Astrocyte of the spinal cord (primary cell): ENCODE data around the gene SGK2.
A peak's percentile ranks its signal among the peaks of the same experiment; 100 is the strongest.
"Not testable (repeated sequence)": the region's sequence is repeated elsewhere in the genome, so short reads cannot be mapped to it uniquely, and the experiment has no call there.

Source experiments
- DNase-seq: peaks from one replicate; pipeline ENCODE4 v3.0.0; 2011; ENCODE audit warnings: low read depth, low spot score
- H3K4me3 ChIP-seq: 2 replicates; pipeline ENCODE4 v1.5.1; 2011; ENCODE audit warnings: low read depth, mild to moderate bottlenecking, low read length, moderate library complexity
- CTCF ChIP-seq: IDR thresholded peaks from 2 replicates; pipeline ENCODE4 v1.5.1; 2012; ENCODE audit warnings: low read depth, mild to moderate bottlenecking, low read length, inconsistent platforms
- in situ Hi-C: cut with HindIII; loops from 2 replicates; pipeline ENCODE4 v1.10.0; 2017; ENCODE audit warnings: low sequenced_read_pairs

The SGK2 gene

GRCh38 chr20:43586641-43587040 is 27.8 kb downstream of the SGK2 start:
- DNase-seq: no peak
- in situ Hi-C loops: no loop called here
- H3K4me3 ChIP-seq: no peak overlapping the region
- no peak for TF ChIP-seq CTCF

- DNase-seq, H3K4me3 ChIP-seq, in situ Hi-C loops: not testable (repeated sequence)
These were observed 29.7 kb downstream of the SGK2 start for GRCh38 chr20:43588526-43588925.

- in situ Hi-C loops: no loop called here
- peak overlapping the region; percentile 91 for H3K4me3 ChIP-seq
- DNase-seq: no peak
- no peak for TF ChIP-seq CTCF
These were observed 31.2 kb downstream of the SGK2 start for GRCh38 chr20:43590036-43590391.

GRCh38 chr20:43590392-43591303 is 31.8 kb downstream of the SGK2 start, which contains the start of gene IFT52:
TSS of gene IFT52 (plus strand) at chr20:43590937. CDS start at chr20:43594699, 3,762 bp downstream.
- peak; percentile 95 for DNase-seq
- in situ Hi-C loops: no loop called here
- H3K4me3 ChIP-seq: peak within 1 kb of the TSS; percentile 91
- TF ChIP-seq CTCF: no peak

- H3K4me3 ChIP-seq, in situ Hi-C loops, DNase-seq: not testable (repeated sequence)
These were observed 43.1 kb downstream of the SGK2 start for GRCh38 chr20:43601960-43602359.

GRCh38 chr20:43603124-43603523 is 44.3 kb downstream of the SGK2 start:
- DNase-seq: no peak
- TF ChIP-seq CTCF: no peak
- no peak overlapping the region for H3K4me3 ChIP-seq
- in situ Hi-C loops: no loop called here

- no peak for DNase-seq
- no peak overlapping the region for H3K4me3 ChIP-seq
- no peak for TF ChIP-seq CTCF
- in situ Hi-C loops: no loop called here
These were observed 46.9 kb downstream of the SGK2 start for GRCh38 chr20:43605715-43606114.

- DNase-seq, in situ Hi-C loops, H3K4me3 ChIP-seq: not testable (repeated sequence)
These were observed 48.5 kb downstream of the SGK2 start for GRCh38 chr20:43607278-43607677.
